ENCODE data around the gene PKN1.

The PKN1 gene

DNA sequence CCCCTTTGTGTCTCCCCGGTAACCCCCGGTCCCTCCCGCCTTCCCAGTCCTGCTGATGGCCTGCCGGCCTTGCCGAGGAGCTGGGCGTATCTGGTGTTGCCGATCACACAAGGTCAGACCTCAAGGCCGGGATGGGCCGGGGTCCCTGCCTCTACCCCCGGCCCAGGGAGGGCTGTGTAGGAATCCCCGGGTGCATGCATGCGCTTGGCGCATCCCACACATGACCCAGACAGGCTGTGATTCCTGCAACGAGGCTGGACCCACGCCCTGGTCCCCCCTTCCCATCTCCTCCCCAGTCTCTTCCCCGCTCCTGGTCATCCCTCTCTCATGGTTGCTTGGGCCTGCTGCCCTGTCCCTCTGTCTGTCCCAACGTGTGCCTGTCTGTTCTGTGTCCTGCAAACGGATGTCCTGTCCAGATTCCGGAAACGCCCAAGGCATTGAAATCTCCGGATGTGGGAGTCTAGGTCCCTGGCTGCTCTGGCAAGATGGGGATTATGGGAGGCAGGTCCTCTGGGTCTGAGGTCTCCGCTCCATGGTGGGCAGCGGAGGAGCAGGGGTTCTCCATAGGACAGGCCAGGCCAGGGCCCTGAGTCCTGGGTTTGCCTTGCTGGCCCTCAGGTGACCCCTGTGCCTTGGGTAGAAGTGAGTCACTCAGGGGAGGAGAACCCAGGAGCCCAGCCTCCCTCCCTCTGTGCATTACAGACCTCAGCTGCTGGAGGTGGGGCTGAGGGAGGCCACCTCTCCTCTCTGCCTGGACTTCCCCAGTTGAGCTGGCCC lies 1.6 kb downstream of the PKN1 start:
- TF ChIP-seq, protein P1, sequence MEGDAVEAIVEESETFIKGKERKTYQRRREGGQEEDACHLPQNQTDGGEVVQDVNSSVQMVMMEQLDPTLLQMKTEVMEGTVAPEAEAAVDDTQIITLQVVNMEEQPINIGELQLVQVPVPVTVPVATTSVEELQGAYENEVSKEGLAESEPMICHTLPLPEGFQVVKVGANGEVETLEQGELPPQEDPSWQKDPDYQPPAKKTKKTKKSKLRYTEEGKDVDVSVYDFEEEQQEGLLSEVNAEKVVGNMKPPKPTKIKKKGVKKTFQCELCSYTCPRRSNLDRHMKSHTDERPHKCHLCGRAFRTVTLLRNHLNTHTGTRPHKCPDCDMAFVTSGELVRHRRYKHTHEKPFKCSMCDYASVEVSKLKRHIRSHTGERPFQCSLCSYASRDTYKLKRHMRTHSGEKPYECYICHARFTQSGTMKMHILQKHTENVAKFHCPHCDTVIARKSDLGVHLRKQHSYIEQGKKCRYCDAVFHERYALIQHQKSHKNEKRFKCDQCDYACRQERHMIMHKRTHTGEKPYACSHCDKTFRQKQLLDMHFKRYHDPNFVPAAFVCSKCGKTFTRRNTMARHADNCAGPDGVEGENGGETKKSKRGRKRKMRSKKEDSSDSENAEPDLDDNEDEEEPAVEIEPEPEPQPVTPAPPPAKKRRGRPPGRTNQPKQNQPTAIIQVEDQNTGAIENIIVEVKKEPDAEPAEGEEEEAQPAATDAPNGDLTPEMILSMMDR (conservative IDR thresholded peaks at IDR 0.05; ENCODE audit: low read length): no peak
- peak; percentile 77 for DNase-seq (ENCODE audit: low read depth)
- peak overlapping the region; percentile 76 for H3K4me3 ChIP-seq (ENCODE audit: low read length)

DNA sequence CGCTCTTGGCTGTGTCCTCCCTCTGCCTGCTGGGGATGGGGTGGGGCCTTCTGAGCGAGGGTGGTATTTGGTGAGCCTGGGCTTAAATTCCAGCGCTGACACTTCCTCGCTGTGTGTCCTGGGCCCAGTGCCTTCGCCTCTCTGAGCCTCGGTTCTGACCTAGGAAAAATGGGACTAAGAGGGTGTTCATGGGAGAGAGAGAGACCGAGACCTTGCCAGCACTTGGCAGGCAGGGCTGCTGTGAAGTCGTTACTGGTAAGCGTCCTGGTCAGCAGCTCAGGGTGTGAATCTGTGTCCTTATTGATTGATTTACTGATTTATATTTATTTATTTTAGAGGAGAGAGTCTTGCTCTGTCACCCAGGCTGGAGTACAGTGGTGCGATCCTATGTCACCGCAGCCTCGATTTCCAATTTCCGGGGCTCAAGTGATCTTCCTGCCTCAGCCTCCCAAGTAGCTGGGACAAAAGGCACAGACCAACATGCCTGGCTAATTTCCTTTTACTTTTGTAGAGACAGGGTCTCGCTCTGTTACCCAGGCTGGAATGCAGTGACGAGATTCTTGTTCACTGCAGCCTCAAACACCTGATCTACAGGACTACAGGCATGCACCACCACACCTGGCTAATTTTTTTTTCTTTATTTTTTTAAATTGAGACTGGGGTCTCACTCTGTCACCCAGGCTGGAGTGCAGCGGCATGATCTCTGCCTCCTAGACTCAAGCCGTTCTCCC lies 2.4 kb downstream of the PKN1 start:
- TF ChIP-seq, protein P1 (conservative IDR thresholded peaks at IDR 0.05; ENCODE audit: low read length): no peak
- H3K4me3 ChIP-seq (ENCODE audit: low read length): peak overlapping the region; percentile 76

DNA sequence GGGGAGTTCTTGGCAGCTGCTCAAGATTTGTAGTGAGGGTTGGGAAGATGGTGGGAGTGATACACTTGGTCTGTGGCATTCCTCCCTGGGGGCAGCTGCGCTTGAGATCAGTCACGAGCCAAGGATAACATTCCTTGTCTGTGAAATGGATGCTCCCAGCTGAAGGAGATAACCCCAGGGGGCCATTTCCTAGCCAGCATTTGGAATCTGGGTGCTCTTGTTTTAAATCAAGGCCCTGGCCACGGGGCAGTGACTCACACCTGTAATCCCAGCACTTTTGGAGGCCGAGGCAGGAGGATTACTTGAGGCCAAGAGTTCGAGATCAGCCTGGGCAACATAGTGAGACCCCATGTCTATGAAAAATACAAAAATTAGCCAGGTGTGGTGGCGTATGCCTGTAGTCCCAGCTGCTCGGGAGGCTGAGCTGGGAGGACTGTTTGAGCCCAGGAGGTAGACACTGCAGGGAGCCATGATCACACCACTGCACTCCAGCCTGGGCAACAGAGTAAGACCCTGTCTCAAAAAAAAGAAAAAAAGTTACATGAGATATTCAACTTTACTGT lies 4.6 kb downstream of the PKN1 start:
- no peak for DNase-seq (ENCODE audit: low read depth)
- no peak overlapping the region for H3K4me3 ChIP-seq (ENCODE audit: low read length)
- TF ChIP-seq, protein P1 (conservative IDR thresholded peaks at IDR 0.05; ENCODE audit: low read length): no peak

More for the DNA sequence above, 2.4 kb downstream of the PKN1 start:
- no peak for DNase-seq (ENCODE audit: low read depth)

GRCh38 chr19:14439014-14439413 lies 5.9 kb downstream of the PKN1 start:
- no peak for DNase-seq (ENCODE audit: low read depth)
- H3K4me3 ChIP-seq (ENCODE audit: low read length): no peak overlapping the region
- TF ChIP-seq, protein P1 (conservative IDR thresholded peaks at IDR 0.05; ENCODE audit: low read length): no peak

DNA sequence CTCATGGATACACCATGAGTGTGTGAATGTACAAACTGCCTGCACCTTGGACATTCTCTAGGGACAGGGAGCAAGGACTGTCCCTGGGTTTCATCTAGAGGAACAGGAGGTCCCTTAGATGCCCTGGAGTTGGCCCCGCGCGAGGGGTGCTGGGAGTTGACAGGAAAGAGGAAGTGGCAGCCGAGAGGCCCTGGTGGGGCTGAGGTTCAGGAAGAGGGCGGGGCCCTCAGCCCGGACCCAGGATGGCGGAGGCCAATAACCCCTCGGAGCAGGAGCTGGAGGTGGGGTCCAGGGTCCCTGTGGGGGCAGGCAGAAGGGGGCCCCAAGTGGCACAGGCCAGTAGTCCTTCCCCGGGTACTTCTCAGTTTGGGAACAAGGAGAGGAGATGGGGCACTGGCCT lies 6.9 kb downstream of the PKN1 start:
- TF ChIP-seq, protein P1 (conservative IDR thresholded peaks at IDR 0.05; ENCODE audit: low read length): no peak
- DNase-seq (ENCODE audit: low read depth): no peak

GRCh38 chr19:14441041-14441938 lies 8.2 kb downstream of the PKN1 start:
- TF ChIP-seq, protein P1 (conservative IDR thresholded peaks at IDR 0.05; ENCODE audit: low read length): no peak
- no peak overlapping the region for H3K4me3 ChIP-seq (ENCODE audit: low read length)
- DNase-seq (ENCODE audit: low read depth): no peak

More for the DNA sequence above, 6.9 kb downstream of the PKN1 start:
- H3K4me3 ChIP-seq (ENCODE audit: low read length): no peak overlapping the region

Measured in AG10803 (cell line).